Measurements from ENCODE around the gene NFATC3.
A peak's percentile ranks its signal among the peaks of the same experiment; 100 is the strongest.

The NFATC3 gene

DNA sequence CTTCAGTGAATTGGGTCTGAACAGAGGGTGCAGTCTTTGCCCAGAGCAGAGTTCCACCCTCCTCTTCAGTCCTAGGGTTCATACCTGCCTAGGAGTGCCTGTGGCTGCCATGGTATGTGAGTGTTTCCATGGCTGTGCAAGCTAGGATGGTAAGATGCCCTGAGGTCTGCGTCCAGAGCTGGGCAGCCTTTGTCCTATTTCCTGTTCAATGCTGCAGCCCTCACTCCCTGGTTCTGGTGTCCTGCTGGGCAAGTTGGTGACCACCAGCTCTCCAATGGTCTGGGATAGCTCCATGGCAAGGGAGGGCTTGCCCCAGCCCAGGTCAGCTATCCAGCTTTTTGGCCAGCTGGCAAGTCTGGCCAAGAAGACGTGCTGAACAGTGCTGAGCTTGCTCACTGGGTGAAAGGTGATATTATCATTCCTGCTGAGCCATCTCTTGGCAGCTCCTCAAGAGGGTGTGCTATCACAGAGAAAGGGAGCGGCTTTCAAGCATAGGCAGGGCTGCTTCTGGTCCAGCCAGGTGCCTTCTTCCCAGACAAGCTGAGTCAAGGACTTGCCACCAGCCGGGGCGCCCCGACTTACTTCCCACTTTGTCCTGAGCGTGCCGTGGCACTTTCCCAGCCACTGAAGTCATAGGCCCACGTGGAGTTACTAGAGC, 13.0 kb upstream of the NFATC3 start:
- no peak for DNase-seq (ENCODE audit: low spot score)

DNA sequence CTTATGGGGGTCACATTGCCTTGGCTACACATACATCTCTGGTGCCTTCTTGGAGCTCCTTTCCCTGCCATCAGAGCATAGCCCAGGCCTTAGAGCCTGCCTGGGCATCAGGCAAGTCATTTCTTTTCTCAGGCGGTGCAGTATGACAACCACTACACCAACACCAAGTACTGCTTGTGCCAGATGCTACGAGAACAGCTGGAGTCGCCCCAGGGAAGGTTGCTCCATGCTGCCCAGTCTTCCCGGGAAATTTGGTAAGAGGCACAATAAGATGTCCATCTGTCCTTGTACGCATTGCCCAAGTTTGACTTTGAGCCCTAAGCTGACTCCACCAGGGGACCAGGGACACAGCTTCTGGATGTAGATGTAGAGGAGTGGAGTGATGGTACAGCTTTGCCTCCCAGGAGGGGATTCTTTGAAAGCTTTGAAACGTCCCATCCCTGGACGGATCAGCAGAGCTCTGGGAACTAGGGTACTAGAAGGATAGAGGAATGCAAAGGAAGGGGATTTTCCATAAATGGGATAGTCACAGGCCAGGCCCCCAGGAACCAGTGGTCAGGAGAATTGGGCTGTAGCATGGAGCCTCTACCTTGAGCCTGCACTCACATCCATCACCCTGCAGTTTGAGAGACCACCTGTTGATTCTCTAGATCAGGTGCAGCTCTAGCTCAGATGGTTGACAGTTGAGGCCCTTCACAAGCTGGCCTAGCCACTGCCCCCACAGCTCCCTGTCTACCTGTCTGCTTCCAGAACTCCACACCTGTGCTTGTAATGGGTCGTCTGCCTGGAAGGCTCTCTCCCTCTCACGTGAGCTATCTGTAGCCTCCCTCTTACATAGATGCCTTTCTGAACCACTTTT, 11.0 kb upstream of the NFATC3 start:
- no peak for DNase-seq (ENCODE audit: low spot score)

DNA sequence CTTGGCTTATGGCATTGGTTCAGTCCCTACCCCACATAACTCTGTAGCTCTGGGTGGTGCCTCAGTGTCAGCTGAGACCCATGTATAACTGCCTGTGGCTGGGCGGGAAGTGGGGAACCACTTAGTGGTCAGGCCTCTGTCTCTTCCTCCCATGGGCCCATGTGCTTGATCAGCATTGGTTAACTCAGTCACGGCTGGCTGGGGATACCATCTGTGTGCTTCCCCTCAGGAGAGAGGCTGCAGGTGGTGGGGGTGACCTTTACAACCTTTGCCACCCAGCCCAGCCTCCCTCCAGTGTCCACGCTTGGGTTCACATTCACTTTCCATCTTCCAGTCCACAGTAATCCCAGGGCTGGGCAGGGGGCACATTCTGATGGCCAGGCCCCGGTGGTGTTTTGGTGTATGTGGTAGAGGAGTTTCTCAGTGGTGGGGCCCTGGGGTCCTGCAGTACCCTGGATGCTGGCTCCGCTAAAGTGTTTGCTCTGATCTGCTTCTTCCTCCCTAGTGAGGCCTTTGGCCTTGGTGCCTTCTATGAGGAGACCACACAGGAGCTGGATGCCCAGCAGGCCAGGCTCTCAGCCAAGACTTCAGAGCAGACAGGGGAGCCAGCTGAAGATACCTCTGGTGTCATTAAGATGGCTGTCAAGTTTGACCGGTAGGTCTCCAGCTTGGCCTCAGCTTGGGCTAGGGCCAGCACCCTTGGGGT, 10.2 kb upstream of the NFATC3 start:
- no peak for DNase-seq (ENCODE audit: low spot score)

DNA sequence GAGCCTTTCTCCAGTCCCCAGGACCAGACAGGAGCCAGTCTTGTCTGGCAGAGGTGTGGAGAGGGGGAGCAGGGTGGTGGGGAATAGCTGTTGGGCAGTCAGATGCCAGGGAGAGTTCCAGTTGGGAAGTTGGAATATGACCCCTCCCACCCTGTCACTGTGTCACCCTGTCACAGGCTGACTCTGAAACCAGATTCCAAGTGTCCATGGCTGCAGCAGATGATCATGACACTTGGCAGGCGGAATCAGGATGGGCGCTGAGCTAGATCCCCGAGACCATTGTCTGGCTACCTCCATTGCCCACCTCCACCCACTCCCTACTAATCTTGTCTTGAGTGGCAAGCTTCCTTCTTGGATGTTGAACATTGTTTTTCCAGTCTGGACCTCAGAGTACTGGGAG, 9.2 kb upstream of the NFATC3 start:
- DNase-seq (ENCODE audit: low spot score) = no peak

DNA sequence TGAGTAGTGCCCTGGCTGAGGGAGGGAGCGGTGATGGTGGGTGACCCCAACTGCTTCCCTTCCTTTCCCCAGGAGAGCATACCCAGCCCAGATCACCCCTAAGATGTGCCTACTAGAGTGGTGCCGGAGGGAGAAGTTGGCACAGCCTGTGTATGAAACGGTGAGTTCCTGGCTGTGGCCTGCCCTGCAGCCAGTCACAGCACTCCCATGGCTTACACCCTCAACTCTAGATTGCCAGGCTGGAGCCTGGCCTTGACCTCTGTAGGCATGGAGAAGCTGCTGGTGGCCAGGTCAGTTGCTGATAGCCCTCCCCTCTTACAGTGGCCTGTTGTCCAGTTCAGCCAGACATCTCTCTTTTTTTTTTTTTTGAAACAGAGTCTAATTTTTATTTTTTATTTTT, 8.6 kb upstream of the NFATC3 start:
- no peak for DNase-seq (ENCODE audit: low spot score)

DNA sequence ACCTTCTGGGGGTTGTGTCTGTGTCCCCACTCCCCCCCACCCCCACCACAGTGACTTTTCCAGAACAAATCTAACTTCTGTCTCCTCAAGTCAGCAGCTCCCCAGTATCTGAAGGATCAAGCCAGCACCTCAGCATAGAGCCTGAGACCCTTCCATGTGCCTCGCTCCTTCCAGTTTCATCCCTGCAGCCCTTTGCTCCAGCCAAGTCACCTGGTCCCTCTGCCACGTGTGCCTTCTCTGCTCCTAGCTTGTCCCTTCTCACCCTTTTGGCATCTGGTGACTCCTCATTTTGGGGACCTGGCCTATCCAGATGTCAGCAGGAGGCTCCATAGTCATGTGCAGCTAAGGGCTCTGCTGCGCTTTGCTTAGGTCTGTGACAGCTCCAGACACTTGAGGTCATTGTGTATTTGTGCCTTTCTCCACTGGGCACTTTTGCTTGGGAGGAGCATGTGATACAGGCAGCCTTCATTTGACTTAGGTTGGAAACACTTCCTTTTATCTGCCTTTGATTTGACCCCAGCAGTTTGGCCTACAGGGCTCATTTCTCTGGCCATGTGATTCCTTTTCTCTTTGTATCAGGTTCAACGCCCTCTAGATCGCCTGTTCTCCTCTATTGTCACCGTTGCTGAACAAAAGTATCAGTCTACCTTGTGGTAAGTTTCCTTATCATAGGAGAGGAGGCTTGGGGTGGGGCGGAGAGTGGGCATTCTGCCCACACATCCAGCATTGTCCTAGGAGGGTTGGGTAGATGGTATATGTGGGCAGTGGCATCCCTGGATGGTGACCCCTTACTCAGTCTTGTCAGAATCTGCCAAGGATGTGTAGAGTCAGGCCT, 7.1 kb upstream of the NFATC3 start:
- DNase-seq (ENCODE audit: low spot score) = no peak

DNA sequence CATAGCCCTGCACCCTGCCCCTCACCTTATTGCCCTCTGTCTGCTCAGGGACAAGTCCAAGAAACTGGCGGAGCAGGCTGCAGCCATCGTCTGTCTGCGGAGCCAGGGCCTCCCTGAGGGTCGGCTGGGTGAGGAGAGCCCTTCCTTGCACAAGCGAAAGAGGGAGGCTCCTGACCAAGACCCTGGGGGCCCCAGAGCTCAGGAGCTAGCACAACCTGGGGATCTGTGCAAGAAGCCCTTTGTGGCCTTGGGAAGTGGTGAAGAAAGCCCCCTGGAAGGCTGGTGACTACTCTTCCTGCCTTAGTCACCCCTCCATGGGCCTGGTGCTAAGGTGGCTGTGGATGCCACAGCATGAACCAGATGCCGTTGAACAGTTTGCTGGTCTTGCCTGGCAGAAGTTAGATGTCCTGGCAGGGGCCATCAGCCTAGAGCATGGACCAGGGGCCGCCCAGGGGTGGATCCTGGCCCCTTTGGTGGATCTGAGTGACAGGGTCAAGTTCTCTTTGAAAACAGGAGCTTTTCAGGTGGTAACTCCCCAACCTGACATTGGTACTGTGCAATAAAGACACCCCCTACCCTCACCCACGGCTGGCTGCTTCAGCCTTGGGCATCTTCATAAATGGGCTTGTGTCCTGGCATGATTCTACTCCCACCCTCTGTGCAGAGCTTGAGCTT, 6.3 kb upstream of the NFATC3 start:
- no peak for DNase-seq (ENCODE audit: low spot score)

DNA sequence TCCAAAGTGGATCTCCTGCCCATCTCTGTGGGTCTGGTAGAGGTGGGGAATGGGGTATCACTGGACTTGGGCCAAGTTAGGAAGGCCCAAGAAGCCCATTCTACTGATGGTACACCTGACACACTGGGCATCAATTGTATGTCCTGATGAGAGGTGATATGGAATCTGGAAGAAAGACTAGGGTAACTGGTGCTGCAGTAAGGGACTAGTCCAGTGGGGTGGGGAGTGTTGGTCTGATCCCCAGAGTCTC, 5.9 kb upstream of the NFATC3 start:
- no peak for DNase-seq (ENCODE audit: low spot score)

DNA sequence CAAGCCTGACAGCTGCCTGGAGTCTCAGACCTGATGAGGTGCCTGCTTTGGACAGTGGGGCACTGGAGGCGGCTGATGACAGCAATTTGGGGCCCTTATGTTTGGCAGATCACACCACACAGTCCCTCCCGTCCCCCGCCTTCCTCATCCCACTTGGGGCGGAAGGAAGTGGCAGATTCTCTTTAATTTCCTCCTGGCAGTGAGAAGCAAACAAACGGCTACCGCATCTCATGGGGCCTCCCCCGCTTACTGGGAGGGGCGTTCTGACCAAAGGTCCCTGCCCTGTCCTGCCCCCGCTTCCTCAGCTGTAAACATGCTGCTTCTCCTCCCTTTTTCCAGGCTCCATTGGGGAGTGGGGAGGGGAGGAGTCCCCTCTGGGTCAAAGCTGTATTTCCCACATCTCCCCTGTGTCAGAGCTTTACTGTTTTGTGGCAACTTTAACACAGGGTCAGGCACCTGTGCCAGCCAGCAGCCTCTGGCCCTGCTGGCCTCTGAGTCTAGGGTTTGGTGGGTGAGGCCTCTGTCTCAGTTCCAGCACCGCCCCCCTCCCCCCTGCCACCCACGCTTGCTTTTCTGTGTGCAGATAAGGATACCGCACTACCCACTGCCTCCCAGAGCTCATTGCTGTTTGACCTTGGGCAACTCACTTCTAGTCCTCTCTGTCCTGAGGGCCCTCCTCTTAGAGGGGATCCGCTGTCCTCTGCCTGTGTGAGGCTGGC, 5.4 kb upstream of the NFATC3 start:
- no peak for DNase-seq (ENCODE audit: low spot score)

DNA sequence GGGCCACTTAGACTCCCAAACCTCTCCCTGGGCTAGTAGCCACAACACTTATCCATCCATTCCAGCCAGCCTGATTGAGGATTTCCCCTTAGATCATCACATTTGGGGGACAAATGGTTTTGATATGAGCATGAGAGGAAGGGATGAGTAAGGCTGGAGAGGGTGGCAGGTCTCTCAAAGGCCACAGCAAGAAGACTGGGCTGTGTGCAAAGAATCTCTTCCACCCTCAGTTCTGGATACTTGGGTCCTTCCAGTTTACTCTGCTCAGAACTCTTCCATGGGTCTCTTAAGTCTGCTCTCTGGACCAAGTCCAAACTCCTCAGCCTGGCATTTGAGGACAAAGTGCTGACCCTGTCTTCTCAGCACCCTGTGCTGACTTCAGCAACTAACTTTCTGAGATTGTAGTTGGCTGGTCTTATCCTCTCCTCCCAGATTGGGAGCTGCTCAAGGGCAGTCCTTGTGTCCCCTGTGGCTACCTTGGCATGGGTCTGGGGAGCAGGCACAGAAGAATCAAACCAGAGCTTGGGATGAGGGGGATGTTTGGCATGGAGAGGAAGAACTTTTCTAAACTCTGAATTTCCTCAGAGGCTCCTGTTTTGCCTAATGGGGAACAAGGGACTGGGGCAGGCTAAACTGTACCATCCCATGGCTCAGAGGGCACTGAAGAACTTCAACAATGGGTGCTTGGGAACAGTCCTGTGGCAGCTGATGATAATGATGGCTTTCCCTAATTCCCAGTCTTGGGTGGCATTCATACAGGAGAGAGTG, 3.1 kb upstream of the NFATC3 start:
- DNase-seq (ENCODE audit: low spot score) = no peak

DNA sequence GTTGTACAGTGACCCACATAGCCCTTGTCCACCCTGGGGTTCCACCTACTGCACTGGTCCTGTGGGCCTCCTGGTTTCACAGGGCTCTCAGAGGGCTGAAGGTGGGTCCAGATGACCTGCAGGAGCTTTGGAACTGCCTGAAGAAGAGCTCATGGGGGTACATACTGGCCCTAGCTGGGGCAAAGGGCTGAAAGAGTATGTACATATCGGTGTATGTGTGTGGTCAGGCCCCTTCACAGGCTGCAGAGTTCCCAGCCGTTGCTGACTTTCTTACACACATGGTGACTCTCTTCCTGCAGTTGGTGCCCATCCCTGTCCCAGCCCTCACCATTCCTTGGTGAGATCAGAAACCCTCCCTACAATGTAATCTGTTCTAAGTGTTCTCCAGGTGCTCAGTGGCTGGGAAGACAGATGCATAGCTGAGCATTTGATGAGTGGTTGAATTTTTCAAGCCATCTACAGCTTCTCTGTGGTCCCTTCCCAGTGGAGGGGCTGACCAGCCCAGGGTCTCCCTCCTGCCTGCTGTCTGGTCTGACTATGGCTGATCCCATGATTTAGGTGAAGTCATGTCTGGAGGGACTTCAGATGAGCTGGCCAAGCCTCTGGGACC, 2.4 kb upstream of the NFATC3 start:
- DNase-seq (ENCODE audit: low spot score) = no peak

DNA sequence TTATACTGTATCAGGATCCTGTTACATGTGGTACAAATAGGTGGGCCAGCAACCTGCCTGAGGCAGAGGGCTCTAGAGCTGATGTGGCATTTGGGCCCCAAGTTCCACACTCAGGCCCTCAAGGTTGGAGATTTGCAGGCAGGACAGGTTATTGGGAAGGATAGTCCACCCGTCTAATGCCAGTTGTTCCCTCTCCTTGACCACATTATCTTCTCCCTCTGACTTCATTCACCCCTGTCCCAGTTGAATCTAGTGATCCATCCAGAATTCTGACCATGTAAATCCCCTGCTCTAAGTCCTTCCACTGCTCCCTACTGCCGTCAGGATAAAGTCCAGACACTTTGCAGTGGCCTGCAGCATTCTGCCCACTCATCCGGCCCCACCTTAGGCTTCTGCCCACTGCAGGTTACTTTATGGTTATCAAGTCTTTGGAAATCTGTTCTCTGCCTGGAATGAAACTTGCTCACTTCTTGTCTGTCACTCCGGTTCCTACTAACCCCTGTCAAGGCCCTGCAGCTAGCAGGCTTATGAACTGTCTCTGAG, 1.9 kb upstream of the NFATC3 start:
- DNase-seq (ENCODE audit: low spot score) = no peak

DNA sequence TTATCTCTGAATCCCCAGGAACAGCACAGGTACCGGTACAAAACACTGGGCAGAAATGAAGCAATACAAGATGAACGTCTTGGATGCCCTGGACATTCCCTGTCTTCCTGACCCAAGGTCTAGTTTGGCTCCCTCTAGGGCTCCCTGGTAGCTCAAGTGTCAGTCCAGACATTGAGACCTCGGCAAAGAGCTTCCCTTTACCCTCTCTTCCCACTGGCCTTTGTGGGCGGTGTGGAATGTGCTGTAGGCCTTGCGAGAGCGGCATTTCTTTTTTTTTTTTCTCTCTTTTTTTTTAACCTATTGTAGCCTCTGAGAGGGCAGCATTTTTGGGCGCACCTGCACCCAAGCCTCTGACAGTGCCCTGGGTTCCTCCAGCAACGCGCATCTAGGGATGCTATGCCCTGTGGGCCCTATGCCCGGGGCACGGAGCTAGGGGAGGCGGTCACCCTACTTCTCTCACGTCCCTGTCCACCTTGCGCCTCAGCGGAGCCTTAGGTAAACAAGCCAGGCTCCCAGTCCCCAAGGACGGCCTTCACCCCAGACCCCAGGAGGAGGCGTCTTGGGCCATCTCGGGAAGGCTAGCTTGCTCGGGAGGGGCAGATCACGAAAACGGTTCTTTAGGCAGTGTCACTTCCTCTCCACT, 1.2 kb upstream of the NFATC3 start:
- no peak for DNase-seq (ENCODE audit: low spot score)

DNA sequence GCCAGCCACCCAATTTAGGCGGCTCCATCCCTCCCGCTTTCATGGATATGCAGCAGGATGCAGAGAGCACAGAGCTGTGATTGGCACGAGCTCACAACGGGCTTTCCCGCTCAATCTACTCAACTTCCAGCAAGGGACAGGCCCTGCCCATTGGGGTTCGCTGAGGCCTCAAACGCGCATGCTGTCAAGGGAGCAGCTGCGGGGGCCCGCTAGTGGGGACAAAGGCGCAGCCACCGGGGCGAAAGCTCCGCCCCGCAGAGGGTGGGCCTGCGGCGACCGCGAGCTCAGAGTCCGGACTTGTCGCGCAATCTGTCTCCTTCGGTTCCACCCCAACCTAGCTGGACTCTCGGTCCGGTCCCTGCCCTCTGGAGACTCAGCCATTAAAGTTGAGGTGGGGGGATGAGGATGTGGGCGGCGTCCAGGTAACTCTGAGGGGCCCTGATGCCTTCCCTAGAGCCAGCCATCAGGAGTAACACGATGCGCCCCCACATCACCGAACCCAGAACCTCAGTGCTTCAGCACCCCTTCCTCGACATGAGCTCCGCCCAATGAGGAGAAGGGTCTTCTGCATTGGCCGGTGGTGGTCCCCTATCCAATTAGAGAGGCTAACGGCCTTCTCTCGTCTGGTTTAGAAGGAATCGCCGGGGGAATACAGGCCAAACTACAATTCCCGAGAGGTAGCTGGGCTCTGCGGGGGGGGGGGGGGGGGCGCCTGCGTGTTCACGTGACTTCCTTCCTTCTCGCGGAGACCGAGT, 489 bp upstream of the NFATC3 start:
- DNase-seq (ENCODE audit: low spot score) = peak; percentile 92

DNA sequence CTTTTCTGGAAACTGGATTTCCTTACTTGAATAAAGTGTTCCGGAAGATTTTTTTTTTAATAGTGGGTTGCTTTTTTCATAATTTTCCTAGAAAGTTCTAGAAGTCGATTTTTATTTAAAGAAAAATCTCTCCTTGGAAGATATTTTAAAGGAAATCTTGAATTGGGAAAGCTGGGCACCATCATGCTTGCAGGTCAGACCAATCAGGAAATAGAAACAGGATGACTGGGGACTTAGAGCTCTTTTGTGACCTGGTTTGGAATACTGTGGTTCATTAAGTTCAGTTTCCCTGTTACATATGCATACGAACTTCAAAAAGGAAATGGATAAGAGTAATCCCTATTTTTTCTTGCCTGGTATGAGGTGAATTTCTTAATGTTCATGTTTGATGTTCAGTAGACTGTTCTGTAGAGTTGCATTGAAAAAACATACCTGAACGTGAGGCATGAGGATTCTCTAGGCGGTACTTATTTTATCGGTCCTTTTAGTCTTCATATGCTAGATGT, 1.2 kb downstream of the NFATC3 start:
- no peak for DNase-seq (ENCODE audit: low spot score)

DNA sequence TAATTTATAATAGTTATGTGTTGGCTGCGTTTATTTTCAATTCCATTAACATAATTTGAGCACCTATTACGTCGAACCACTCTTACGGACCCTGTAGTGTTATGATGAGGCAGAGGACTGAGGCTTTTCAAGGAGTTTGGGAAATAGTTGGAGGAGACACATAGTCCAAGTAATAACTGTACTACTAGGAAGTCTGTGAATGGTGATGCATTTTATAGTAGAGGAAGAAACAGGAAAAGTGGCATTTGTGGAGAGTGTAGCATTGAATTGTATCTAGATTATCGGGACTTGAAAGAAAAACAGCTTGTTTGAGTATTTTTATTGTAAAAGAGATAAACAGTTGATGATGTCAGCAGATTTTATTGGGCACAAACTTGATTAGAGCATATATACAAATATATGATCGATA, 1.7 kb downstream of the NFATC3 start:
- DNase-seq (ENCODE audit: low spot score) = no peak

DNA sequence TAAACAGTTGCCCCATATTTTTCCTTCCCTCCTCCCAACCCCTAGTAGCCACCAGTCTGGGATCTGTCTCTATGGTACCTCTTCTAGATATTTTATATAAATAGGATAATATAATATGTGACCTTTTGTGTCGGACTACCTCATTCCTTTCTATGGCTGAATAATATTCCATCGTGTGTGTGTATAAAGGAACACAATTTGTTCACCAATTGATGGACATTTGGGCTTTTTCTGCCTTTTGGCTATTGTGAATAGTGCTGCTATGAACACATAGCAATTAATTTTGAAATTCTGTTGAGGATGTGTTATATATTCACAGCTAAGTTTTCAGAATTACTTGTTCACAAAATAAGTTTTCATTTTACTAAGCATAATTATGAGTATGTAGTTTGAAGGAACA, 2.5 kb downstream of the NFATC3 start:
- no peak for DNase-seq (ENCODE audit: low spot score)

All from left forelimb (tissue), 1 donor.